A549 treated with DMSO at 1 μM for 4 hours (cell line): ENCODE measurements around the gene ZNF710. TPM values are rescaled to one million over a fixed set of nuclear protein-coding genes. Genes with fewer than 3 reads are reported as not detected.

ENCODE experiments used
- total RNA-seq: library from RNA; stranded (reverse); fragments of 200-300 nt; extraction: Qiagen RNA extraction; gene quantifications from 5 replicates; pipeline ENCODE4 v1.2.3, GENCODE V29; 2022; ENCODE audit warnings: low read depth

The ZNF710 gene
- 14.2 to 18.1 TPM (median 16.9 TPM) in 5 replicates for total RNA-seq

GRCh38 chr15:90001062-90001682, at the start of gene ZNF710:
ZNF710 (plus strand) TSS chr15:90001324; CDS start chr15:90067138, 65,814 bp downstream.

DNA sequence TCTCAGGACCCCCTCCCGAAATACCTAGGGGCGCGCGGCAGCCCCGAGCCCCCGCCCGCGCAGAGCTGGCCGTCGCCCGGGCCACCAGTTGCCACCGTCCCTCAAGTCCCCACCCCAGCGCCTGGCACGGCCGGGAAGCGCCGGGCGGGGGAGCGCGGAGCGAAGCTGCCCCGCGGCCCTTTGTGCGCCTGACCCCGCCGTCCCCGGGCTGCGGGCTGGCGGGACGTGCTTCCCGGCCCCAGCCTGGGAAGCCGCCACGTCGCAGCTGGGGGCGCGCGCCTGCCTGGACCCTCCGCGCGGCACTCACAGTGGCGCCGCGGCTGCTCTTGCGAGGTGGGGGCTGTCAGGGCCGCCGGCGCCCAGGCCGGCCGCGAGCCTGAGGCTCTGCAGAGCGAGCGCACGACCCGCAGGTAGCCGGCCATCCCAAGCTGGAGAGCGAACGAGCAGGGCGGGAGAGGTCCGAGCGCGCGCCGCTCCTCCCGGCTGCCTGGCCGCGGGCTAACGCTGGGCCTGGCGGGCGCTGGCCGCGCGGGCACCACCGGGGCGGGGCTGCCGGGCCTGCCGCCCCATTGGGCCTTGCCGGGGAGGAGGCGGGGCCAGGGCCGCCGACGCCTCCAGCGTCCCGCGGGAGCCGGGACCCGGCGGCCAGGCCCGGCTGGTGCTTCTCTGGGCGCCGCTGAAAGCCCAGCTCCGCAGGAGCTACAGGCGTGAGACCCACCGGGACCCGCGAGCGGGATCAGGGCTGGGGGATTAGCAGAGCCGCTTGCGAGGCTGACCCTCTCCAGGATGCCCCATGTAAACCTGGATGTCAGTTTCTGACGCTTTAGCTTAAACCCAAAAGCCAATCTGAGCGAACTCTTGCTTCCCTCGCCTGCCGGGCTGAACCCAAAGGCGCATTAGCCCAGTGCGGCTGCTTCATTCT, 101.1 kb downstream of the ZNF710 start, which contains the start of gene IDH2:
Gene IDH2 (minus strand): TSS at position 500 of the 922 bp plus-strand sequence. CDS start 78 bp downstream, at position 422.

Other genes with a start within 250 kb of the ZNF710 start
- gene MESP2, start 225.0 kb upstream of the ZNF710 start, total RNA-seq: 0.37 to 0.65 TPM (median 0.62 TPM) in 5 replicates
- gene ANPEP, start 186.5 kb upstream of the ZNF710 start, total RNA-seq: 28.0 to 36.2 TPM (median 32.4 TPM) in 5 replicates
- 39.3 to 64.1 TPM (median 47.0 TPM) in 5 replicates for gene AP3S2, start 107.3 kb upstream of the ZNF710 start, total RNA-seq
- 10.2 to 13.8 TPM (median 13.0 TPM) in 5 replicates for gene ARPIN, start 88.4 kb upstream of the ZNF710 start, total RNA-seq
- 35.9 to 52.5 TPM (median 49.7 TPM) in 5 replicates for gene IDH2, start 101.1 kb downstream of the ZNF710 start, total RNA-seq
- gene SEMA4B, start 200.0 kb downstream of the ZNF710 start, total RNA-seq: 133 to 160 TPM (median 155 TPM) in 5 replicates
- gene CIB1, start 232.6 kb downstream of the ZNF710 start, total RNA-seq: 218 to 245 TPM (median 228 TPM) in 5 replicates
- gene GDPGP1, start 232.9 kb downstream of the ZNF710 start, total RNA-seq: 6.1 to 6.9 TPM (median 6.6 TPM) in 5 replicates
- 0.14 to 0.16 TPM (median 0.15 TPM) in 4 of 5 replicates, not detected in the other for gene TTLL13, start 248.2 kb downstream of the ZNF710 start, total RNA-seq